Panc1 (cell line): ENCODE measurements around the gene DNPEP. TPM values are rescaled to one million over a fixed set of nuclear protein-coding genes. Genes with fewer than 3 reads are reported as not detected.

ENCODE experiments used
- ATAC-seq: fragments of 200-7000 bp; cut with Tn5 transposase; 2 replicates; pipeline ENCODE4 v1.9.1; 2020; ENCODE audit warnings: mild to moderate bottlenecking, moderate library complexity
- BruUV-seq: library from RNA; stranded (reverse); fragments of 400-500 nt; replicated peaks from 2 replicates; lab custom pipeline; 2021; lab: Mats Ljungman, UMichigan
- CTCF ChIA-PET: fragments of 300-600 bp; sonication (Branson Sonifier 250); formaldehyde crosslinking; loops from one replicate; lab custom pipeline; 2022; ENCODE audit warnings: antibody characterized with exemption; lab: Charles Lee
- POLR2A ChIA-PET: fragments of 300-600 bp; sonication (Branson Sonifier 250); formaldehyde crosslinking; loops from one replicate; lab custom pipeline; 2022; ENCODE audit warnings: antibody characterized with exemption; lab: Charles Lee
- DNase-seq: peaks from one replicate; pipeline ENCODE4 v3.0.0-alpha.2; 2010; ENCODE audit warnings: low read depth, low spot score
- H3K27ac ChIP-seq: 2 replicates; pipeline ENCODE4 v1.5.1; 2011; ENCODE audit warnings: mild to moderate bottlenecking, low read length, inconsistent platforms
- H3K27me3 ChIP-seq: fragments of 200-500 bp; sonication (Bioruptor generic); 2 replicates; pipeline ENCODE4 v1.6.0; 2014; ENCODE audit warnings: low read length, inconsistent platforms; ENCODE audit not compliant: control insufficient read depth, insufficient read depth
- H3K36me3 ChIP-seq: fragments of 200-500 bp; sonication (Bioruptor generic); 2 replicates; pipeline ENCODE4 v1.5.1; 2014; ENCODE audit warnings: inconsistent platforms, mild to moderate bottlenecking, low read length, moderate library complexity; ENCODE audit not compliant: control insufficient read depth, insufficient read depth
- H3K4me1 ChIP-seq: 2 replicates; pipeline ENCODE4 v1.5.1; 2011; ENCODE audit warnings: inconsistent platforms, mild to moderate bottlenecking, low read length, moderate library complexity; ENCODE audit not compliant: control insufficient read depth, insufficient read depth
- H3K4me3 ChIP-seq, 2 experiments: 2 replicates each; pipeline ENCODE4 v1.5.1; 2011 to 2012; ENCODE audit warnings: low read depth in 2 of 2, low read length in 2 of 2, mild to moderate bottlenecking in 2 of 2, inconsistent platforms in 1 of 2, moderate library complexity in 1 of 2
- H3K9me3 ChIP-seq: fragments of 200-500 bp; sonication (Bioruptor generic); 2 replicates; pipeline ENCODE4 v1.5.1; 2014; ENCODE audit warnings: low read depth, mild to moderate bottlenecking, inconsistent platforms, low read length, moderate library complexity; ENCODE audit not compliant: control insufficient read depth, insufficient read depth
- CTCF ChIP-seq: fragments of 450-650 bp; IDR thresholded peaks from 2 replicates; pipeline ENCODE4 v1.5.1; 2017; ENCODE audit warnings: mild to moderate bottlenecking
- POLR2AphosphoS5 ChIP-seq: IDR thresholded peaks from 2 replicates; pipeline ENCODE4 v1.6.1; 2012; ENCODE audit warnings: mild to moderate bottlenecking, low read depth, low read length, moderate library complexity
- REST ChIP-seq, 2 experiments: IDR thresholded peaks; 2 replicates each; pipeline ENCODE4 v1.6.1; 2011 to 2012; ENCODE audit warnings: low read depth in 2 of 2, control low read depth in 1 of 2, low read length in 1 of 2, mild to moderate bottlenecking in 1 of 2, moderate library complexity in 1 of 2; ENCODE audit not compliant: insufficient read depth in 1 of 2
- SIN3A ChIP-seq: IDR thresholded peaks from 2 replicates; pipeline ENCODE4 v1.6.1; 2012; ENCODE audit warnings: low read depth, mild to moderate bottlenecking, low read length, moderate library complexity, borderline replicate concordance; ENCODE audit not compliant: insufficient read depth
- TCF7L2 ChIP-seq: IDR thresholded peaks from 2 replicates; pipeline ENCODE4 v1.6.1; 2011; ENCODE audit warnings: mild to moderate bottlenecking, low read depth, low read length, inconsistent platforms
- in situ Hi-C: cut with HindIII; loops from 2 replicates; pipeline ENCODE4 v1.10.0; 2016; ENCODE audit warnings: low sequenced_read_pairs, low pct_unique_long_range_greater_than_20kb
- intact Hi-C: fragments of 100-400 bp; cut with micrococcal nuclease; formaldehyde crosslinking; loops from one replicate; pipeline ENCODE4 v1.10.0; 2022; ENCODE audit not compliant: unreplicated experiment
- total RNA-seq: library from RNA; stranded (reverse); gene quantifications from one replicate; pipeline ENCODE4 v1.2.1, GENCODE V29; 2021; ENCODE audit not compliant: unreplicated experiment

DNPEP gene
- total RNA-seq, 1 experiment from 2014 or later: 107 TPM

GRCh38 chr2:219403861-219404260, 16.1 kb upstream of the DNPEP start:
- Histone ChIP-seq H3K27me3 (no peaks in the 10 kb centered on the region), H3K36me3 (no peaks in the 10 kb centered on the region), H3K9me3 (no peaks in the 10 kb centered on the region), H3K4me3 (no peak overlapping the region), H3K4me1 (peaks cover 29% of the 10 kb centered on the region), H3K27ac (no peak overlapping the region)
- intact Hi-C loops: loop anchor here (1.0 kb wide), 1 partner anchor 126 kb away; no protein-coding TSS in a partner anchor
- no peak for ATAC-seq
- TF ChIP-seq CTCF: no peak
- TF ChIP-seq POLR2AphosphoS5: no peak
- no peak for TF ChIP-seq SIN3A
- TF ChIP-seq REST (IDR thresholded peaks at IDR 0.05; ENCODE audit: insufficient read depth in 1 of 2, low read depth in 2 of 2, low read length in 1 of 2): no peak
- TF ChIP-seq TCF7L2: no peak
- in situ Hi-C loops: no loop called here
- no TSS peak for BruUV-seq
- CTCF ChIA-PET: interaction anchor here (0.6 to 5.0 kb wide), 5 partner anchors 55 to 463 kb away, joined by 3 to 29 read pairs (median 5); no protein-coding TSS in a partner anchor
- no peak for DNase-seq
- POLR2A ChIA-PET: no interaction called here

GRCh38 chr2:219402665-219403515, 15.2 kb upstream of the DNPEP start:
- no peaks in the 10 kb centered on the region for H3K36me3 ChIP-seq
- H3K9me3 ChIP-seq: no peaks in the 10 kb centered on the region
- H3K4me3 ChIP-seq: no peak overlapping the region
- TF ChIP-seq CTCF (peak; percentile 95), REST (IDR thresholded peaks at IDR 0.05; ENCODE audit: insufficient read depth in 1 of 2, low read depth in 2 of 2, low read length in 1 of 2) (no peak)
- H3K4me1 ChIP-seq: peaks cover 36% of the 10 kb centered on the region
- intact Hi-C loops (loop anchor here (1.0 kb wide), 1 partner anchor 127 kb away; no protein-coding TSS in a partner anchor), in situ Hi-C loops (no loop called here)
- DNase-seq: peak; percentile 42
- no peak overlapping the region; the same call in 1 of the 2 replicates for H3K27ac ChIP-seq
- CTCF ChIA-PET: interaction anchor here (0.6 to 5.0 kb wide), 6 partner anchors 15 to 462 kb away, joined by 4 to 29 read pairs (median 5); partner anchors contain the start of gene DNPEP
- no peaks in the 10 kb centered on the region for H3K27me3 ChIP-seq
- POLR2A ChIA-PET: no interaction called here
- peak; percentile 80 for ATAC-seq
- no TSS peak for BruUV-seq
